HG03457 (cell line): ENCODE measurements around the gene CD38.

Experiments used
- ATAC-seq: cut with Tn5 transposase; IDR thresholded peaks from one replicate; pipeline ENCODE4 v1.9.1; 2021; ENCODE audit warnings: moderate number of reproducible peaks; ENCODE audit not compliant: unreplicated experiment

Gene CD38

GRCh38 chr4:15894921-15895916 lies 117.1 kb downstream of the CD38 start:
- no peak for ATAC-seq

GRCh38 chr4:15897577-15897976 lies 119.4 kb downstream of the CD38 start:
- ATAC-seq: no peak

DNA sequence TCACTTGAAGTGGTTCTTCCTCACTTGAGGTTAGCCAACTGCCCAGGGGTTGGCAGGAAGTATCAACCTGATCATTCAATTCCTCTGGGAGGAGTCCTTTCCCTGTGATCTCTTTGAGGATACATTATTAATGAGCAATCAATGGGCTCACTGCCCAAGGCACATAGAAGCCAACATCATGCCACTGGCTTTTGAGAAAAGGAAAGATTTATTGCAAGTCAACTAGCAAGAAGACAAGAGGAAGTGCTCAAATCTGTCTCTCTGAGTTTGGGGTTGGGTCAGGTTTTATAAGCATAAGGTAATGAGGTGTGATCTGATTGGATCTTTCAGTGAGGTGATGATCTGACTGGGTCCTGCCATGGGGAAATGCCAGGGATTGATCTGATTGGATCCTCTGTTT lies 120.8 kb downstream of the CD38 start:
- no peak for ATAC-seq

GRCh38 chr4:15899511-15899910 lies 121.4 kb downstream of the CD38 start:
- ATAC-seq: no peak

DNA sequence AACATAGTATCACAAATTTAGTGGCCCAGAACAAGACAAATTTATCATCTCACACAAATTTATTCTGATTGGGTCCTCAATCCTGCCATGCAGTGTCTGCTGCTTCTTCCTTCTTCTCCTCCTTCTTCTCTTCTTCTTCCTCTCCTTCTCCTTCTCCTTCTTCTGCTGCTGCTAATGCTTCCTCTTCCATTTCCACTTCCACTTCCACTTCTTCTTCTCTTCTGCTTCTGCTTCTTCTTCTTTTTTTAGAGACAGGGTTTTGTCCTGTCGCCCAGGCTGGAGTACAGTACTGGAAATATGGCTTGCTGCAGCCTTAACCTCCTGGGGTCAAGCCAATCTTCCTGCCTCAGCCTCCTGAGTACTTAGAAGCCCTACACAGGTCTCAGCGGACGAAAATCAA lies 122.9 kb downstream of the CD38 start:
- ATAC-seq: no peak

DNA sequence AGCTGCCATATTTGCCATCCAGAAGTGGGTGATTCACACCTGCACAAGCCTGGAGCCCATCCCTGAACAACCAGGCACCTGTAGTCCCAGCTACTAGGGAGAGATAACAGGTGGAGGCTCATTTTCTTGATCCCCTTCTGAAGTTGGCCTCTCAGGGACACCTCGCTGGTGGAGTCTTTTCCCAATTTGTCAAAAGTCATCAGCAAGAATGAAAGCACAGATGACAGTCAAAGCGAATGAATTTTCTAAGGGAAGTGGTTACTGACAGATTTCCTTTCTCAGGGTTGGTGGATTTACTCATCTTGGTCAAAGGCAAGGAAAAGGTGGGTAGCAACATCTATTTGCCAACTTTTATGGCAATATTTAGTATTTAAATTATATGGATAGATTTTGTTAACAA lies 123.9 kb downstream of the CD38 start:
- ATAC-seq: no peak

- ATAC-seq: no peak
Observed at GRCh38 chr4:15902746-15903145, 124.6 kb downstream of the CD38 start.
